HCT116 (cell line): ENCODE measurements around the gene SGPP2. TPM values are rescaled to one million over a fixed set of nuclear protein-coding genes. Genes with fewer than 3 reads are reported as not detected.

Experiments used
- ATAC-seq: fragments of 200-7000 bp; cut with Tn5 transposase; 2 replicates; pipeline ENCODE4 v1.9.1; 2020; ENCODE audit warnings: mild to moderate bottlenecking, moderate library complexity
- BruUV-seq: library from RNA; stranded (reverse); fragments of 400-500 nt; replicated peaks from 2 replicates; lab custom pipeline; 2021; lab: Mats Ljungman, UMichigan
- CTCF ChIA-PET: fragments of 300-600 bp; sonication (Branson Sonifier 250); formaldehyde crosslinking; loops from one replicate; lab custom pipeline; 2021; ENCODE audit warnings: antibody characterized with exemption; lab: Charles Lee
- POLR2A ChIA-PET: fragments of 300-600, 350-600 bp; sonication (Branson Sonifier 250); formaldehyde crosslinking; loops from one replicate; lab custom pipeline; 2021; ENCODE audit warnings: antibody characterized with exemption; lab: Charles Lee
- RAD21 ChIA-PET, 2 experiments: fragments of 300-600 bp; sonication (Branson Sonifier 250); formaldehyde crosslinking; loops; one replicate each; lab custom pipeline; 2023; ENCODE audit warnings: low total read pairs in 2 of 2; ENCODE audit not compliant: uncharacterized antibody in 2 of 2, unreplicated experiment in 2 of 2, low non-redundant PET in 1 of 2; lab: Charles Lee
- DNase-seq: peaks from one replicate; pipeline ENCODE4 v3.0.0-alpha.2; 2010; ENCODE audit warnings: low read depth, low spot score
- H2AFZ ChIP-seq: fragments of 200-600 bp; shearing (Covaris generic), sonication (generic); 2 replicates; pipeline ENCODE4 v1.6.1; 2017; ENCODE audit warnings: low read depth, mixed run types, mixed read lengths, antibody characterized with exemption, low read length; ENCODE audit not compliant: poor library complexity, severe bottlenecking
- H3K27ac ChIP-seq: 2 replicates; pipeline ENCODE4 v1.5.1; 2012; ENCODE audit warnings: low read depth, low read length
- H3K27me3 ChIP-seq: fragments of 200-600 bp; sonication (generic); 2 replicates; pipeline ENCODE4 v1.6.1; 2016; ENCODE audit warnings: mixed run types, low read length, mixed read lengths; ENCODE audit not compliant: insufficient read depth
- H3K36me3 ChIP-seq, 2 experiments: fragments of 200-500 bp in 1 of 2; fragments of 200-600 bp in 1 of 2; sonication (Bioruptor generic) in 1 of 2; sonication (generic) in 1 of 2; 2 replicates each; pipeline versions ENCODE4 v1.5.1 to v1.6.1; 2014 to 2016; ENCODE audit warnings: low read length in 2 of 2, inconsistent platforms in 1 of 2, mixed read lengths in 1 of 2, mixed run types in 1 of 2; ENCODE audit not compliant: insufficient read depth in 2 of 2, control insufficient read depth in 1 of 2
- H3K4me1 ChIP-seq, 2 experiments: fragments of 200-600 bp in 1 of 2; sonication (generic) in 1 of 2; 2 replicates each; pipeline versions ENCODE4 v1.5.1 to v1.6.1; 2012 to 2017; ENCODE audit warnings: low read length in 2 of 2, inconsistent platforms in 1 of 2, mild to moderate bottlenecking in 1 of 2, mixed read lengths in 1 of 2, mixed run types in 1 of 2, moderate library complexity in 1 of 2; ENCODE audit not compliant: insufficient read depth in 2 of 2, control insufficient read depth in 1 of 2
- H3K4me2 ChIP-seq: fragments of 200-600 bp; sonication (generic); 2 replicates; pipeline ENCODE4 v1.6.1; 2017; ENCODE audit warnings: mixed run types, low read length, mixed read lengths
- H3K4me3 ChIP-seq, 2 experiments: fragments of 200-600 bp in 1 of 2; sonication (generic) in 1 of 2; replicated peaks in 1 of 2; 2 replicates each; pipeline ENCODE4 v1.5.1; 2011 to 2016; ENCODE audit warnings: low read length in 2 of 2, control low read depth in 1 of 2, low read depth in 1 of 2, mild to moderate bottlenecking in 1 of 2, mixed read lengths in 1 of 2, mixed run types in 1 of 2
- H3K79me2 ChIP-seq: fragments of 200-600 bp; sonication (generic); 2 replicates; pipeline ENCODE4 v1.6.1; 2017; ENCODE audit warnings: mild to moderate bottlenecking, mixed run types, low read length, moderate library complexity, mixed read lengths; ENCODE audit not compliant: insufficient read depth
- H3K9ac ChIP-seq: fragments of 200-600 bp; sonication (generic); 2 replicates; pipeline ENCODE4 v1.6.1; 2016; ENCODE audit warnings: low read length, mixed read lengths
- H3K9me2 ChIP-seq: fragments of 200-600 bp; sonication (generic), shearing (Covaris generic); 2 replicates; pipeline ENCODE4 v1.6.1; 2017; ENCODE audit warnings: mixed run types, mild to moderate bottlenecking, moderate library complexity; ENCODE audit not compliant: insufficient read depth
- H3K9me3 ChIP-seq, 2 experiments: fragments of 200-500 bp in 1 of 2; fragments of 200-600 bp in 1 of 2; sonication (Bioruptor generic) in 1 of 2; sonication (generic) in 1 of 2; 2 replicates each; pipeline ENCODE4 v1.6.1; 2014 to 2017; ENCODE audit warnings: low read length in 2 of 2, mixed read lengths in 2 of 2, inconsistent platforms in 1 of 2, low read depth in 1 of 2, mild to moderate bottlenecking in 1 of 2, mixed run types in 1 of 2, moderate library complexity in 1 of 2; ENCODE audit not compliant: control insufficient read depth in 1 of 2, insufficient read depth in 1 of 2
- H4K20me1 ChIP-seq: fragments of 200-600 bp; sonication (generic), shearing (Covaris generic); 2 replicates; pipeline ENCODE4 v1.6.1; 2017; ENCODE audit warnings: mixed run types, mild to moderate bottlenecking, moderate library complexity; ENCODE audit not compliant: insufficient read depth
- ATF3 ChIP-seq: IDR thresholded peaks from 2 replicates; pipeline ENCODE4 v1.6.1; 2012
- CBX3 ChIP-seq: IDR thresholded peaks from 2 replicates; pipeline ENCODE4 v1.6.1; 2012; ENCODE audit warnings: low read depth
- CTCF ChIP-seq, 3 experiments: fragments of 200-600 bp in 1 of 3; sonication (generic) in 1 of 3; IDR thresholded peaks in 2 of 3; conservative IDR thresholded peaks in 1 of 3; 2 replicates each; pipeline ENCODE4 v1.5.1; 2012 to 2017; ENCODE audit warnings: low read depth in 2 of 3, low read length in 2 of 3, antibody characterized with exemption in 1 of 3, borderline replicate concordance in 1 of 3, control low read depth in 1 of 3, mild to moderate bottlenecking in 1 of 3, mixed read lengths in 1 of 3, mixed run types in 1 of 3, moderate library complexity in 1 of 3; ENCODE audit not compliant: insufficient read depth in 1 of 3
- ELF1 ChIP-seq: IDR thresholded peaks from 2 replicates; pipeline ENCODE4 v1.6.1; 2012; ENCODE audit warnings: low read depth, borderline replicate concordance
- EZH2phosphoT487 ChIP-seq: fragments of 200-600 bp; IDR thresholded peaks from 2 replicates; pipeline ENCODE4 v1.6.1; 2018; ENCODE audit warnings: antibody characterized with exemption, borderline replicate concordance
- FOSL1 ChIP-seq: IDR thresholded peaks from 2 replicates; pipeline ENCODE4 v1.6.1; 2012; ENCODE audit warnings: low read depth
- SIN3A ChIP-seq: IDR thresholded peaks from 2 replicates; pipeline ENCODE4 v1.6.1; 2012; ENCODE audit warnings: low read depth
- TCF7L2 ChIP-seq: IDR thresholded peaks from 2 replicates; pipeline ENCODE4 v1.7.0; 2011; ENCODE audit warnings: borderline replicate concordance, inconsistent platforms; ENCODE audit not compliant: insufficient read depth, insufficient read length; ENCODE audit errors: extremely low read depth
- intact Hi-C: fragments of 100-400 bp; cut with micrococcal nuclease; formaldehyde crosslinking; loops from 2 replicates; pipeline ENCODE4 v1.10.0; 2022
- total RNA-seq: library from RNA; stranded (reverse); gene quantifications from one replicate; pipeline ENCODE4 v1.2.1, GENCODE V29; 2021; ENCODE audit not compliant: unreplicated experiment

The SGPP2 gene
- total RNA-seq, 1 experiment from 2014 or later = 1.6 TPM

GRCh38 chr2:222451224-222451674, 26.9 kb downstream of the SGPP2 start:
- H3K4me3 ChIP-seq = no peak overlapping the region
- H3K9me2 ChIP-seq = no peaks in the 10 kb centered on the region
- BruUV-seq = no TSS peak
- no peak for DNase-seq
- H3K9me3 ChIP-seq = no peaks in the 10 kb centered on the region
- H3K27ac ChIP-seq = no peak overlapping the region
- H3K79me2 ChIP-seq = no peaks in the 10 kb centered on the region
- no peak; the same call in 1 of the 2 replicates for ATAC-seq
- CTCF ChIA-PET = no interaction called here
- intact Hi-C loops = no loop called here
- no peak overlapping the region for H3K4me2 ChIP-seq
- no peak overlapping the region for H3K9ac ChIP-seq
- TF ChIP-seq FOSL1 = no peak
- TF ChIP-seq TCF7L2 = no peak
- no peak for TF ChIP-seq ELF1
- TF ChIP-seq EZH2phosphoT487 = no peak
- TF ChIP-seq CBX3 = no peak
- no peak for TF ChIP-seq CTCF (IDR thresholded peaks at IDR 0.05 in 2 of 3, conservative IDR thresholded peaks at IDR 0.05 in 1 of 3; ENCODE audit: borderline replicate concordance in 1 of 3, insufficient read depth in 1 of 3, low read depth in 2 of 3, low read length in 2 of 3)
- TF ChIP-seq ATF3 = no peak
- no peak for TF ChIP-seq SIN3A
- TF ChIP-seq, all 23 proteins: peak for 0
- Histone ChIP-seq H2AFZ (no peak overlapping the region), H4K20me1 (no peaks in the 10 kb centered on the region), H3K27me3 (peaks cover 17% of the 10 kb centered on the region; the same call in 1 of the 2 replicates), H3K36me3 (no peaks in the 10 kb centered on the region), H3K4me1 (no peaks in the 10 kb centered on the region)
- RAD21 ChIA-PET = no interaction called here
- POLR2A ChIA-PET = no interaction called here
